Epithelial cell of prostate (primary cell): ENCODE measurements around the gene GADD45GIP1.
"Not testable (repeated sequence)": the region's sequence is repeated elsewhere in the genome, so short reads cannot be mapped to it uniquely, and the experiment has no call there.

Experiments used
- DNase-seq: peaks from one replicate; pipeline ENCODE4 v3.0.0-alpha.2; 2011; ENCODE audit warnings: low read depth, low spot score
- H3K27ac ChIP-seq: fragments of 450-650 bp; 2 replicates; pipeline ENCODE4 v1.5.1; 2017; ENCODE audit warnings: mild to moderate bottlenecking

GADD45GIP1 gene

DNA sequence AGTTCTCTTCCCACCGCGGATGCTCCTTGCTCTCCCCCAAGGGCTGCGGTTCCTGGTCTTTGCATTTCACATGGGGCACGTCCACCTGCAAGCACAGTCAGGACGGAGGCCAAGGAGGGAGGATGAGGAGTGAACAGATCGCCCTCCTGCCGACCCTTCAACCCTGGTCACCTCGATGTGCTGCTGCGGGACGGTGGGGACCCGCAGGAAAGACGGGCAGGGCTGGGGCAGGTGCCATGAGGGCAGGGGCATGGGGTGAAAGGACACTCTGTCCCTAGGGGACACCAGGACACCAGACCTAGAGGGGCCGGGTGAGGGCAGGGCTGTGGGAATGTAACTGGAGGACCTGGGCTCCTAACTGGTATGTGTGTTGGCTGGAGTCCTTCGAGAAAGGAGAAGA, 38.8 kb downstream of the GADD45GIP1 start:
- no peak overlapping the region for H3K27ac ChIP-seq
- no peak for DNase-seq

- DNase-seq, H3K27ac ChIP-seq: not testable (repeated sequence)
Observed at GRCh38 chr19:12915860-12916259, 41.2 kb downstream of the GADD45GIP1 start.

GRCh38 chr19:12913851-12914690, 43.0 kb downstream of the GADD45GIP1 start:
- no peak for DNase-seq
- H3K27ac ChIP-seq = no peak overlapping the region

DNA sequence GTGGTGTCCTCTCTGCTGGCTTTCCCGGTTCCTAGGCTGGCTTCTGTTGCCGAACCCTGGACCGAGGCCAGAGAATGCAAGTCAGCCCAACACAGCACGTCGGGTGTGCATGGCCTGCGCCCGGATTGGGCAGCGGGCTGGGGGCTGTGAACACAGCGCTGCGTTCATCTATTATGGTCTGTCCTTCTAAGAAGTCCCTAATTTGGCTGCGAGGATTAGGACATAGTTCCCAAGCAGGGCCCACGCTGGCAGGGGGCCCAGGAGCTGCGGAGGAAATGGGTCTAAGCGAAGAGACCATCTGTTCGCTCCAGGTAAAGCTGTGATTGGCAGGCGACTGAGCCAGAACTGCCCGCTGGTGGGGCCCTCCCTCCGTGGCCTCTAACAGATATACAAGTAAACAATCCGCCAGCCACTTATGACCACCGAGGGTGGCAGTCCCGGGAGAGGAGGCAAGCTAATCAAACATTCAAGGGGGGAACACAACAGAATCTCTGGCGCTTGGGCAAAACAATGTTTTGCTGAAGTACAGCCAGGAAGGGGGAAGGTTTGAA, 43.9 kb downstream of the GADD45GIP1 start:
- no peak overlapping the region for H3K27ac ChIP-seq
- no peak for DNase-seq

DNA sequence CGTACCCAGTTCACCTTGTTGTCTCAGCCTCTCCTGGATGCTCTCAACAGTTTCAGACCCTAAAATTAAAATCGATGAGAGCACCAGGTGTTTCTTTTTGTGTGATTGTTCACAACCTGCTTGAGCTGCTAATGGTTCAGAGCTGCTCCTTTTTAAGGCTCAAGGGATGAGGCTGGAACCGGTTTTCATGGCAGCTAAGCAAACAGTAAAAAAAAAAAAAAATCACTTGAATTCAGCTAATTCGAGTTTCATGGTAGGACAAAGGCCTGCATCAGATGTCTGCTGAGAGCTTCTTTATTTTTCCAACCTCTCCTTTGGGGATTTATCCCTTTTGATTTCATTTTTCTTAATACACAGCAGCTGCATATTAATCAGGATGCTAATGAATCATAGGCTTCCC, 44.5 kb downstream of the GADD45GIP1 start:
- no peak for DNase-seq
- H3K27ac ChIP-seq = no peak overlapping the region

DNA sequence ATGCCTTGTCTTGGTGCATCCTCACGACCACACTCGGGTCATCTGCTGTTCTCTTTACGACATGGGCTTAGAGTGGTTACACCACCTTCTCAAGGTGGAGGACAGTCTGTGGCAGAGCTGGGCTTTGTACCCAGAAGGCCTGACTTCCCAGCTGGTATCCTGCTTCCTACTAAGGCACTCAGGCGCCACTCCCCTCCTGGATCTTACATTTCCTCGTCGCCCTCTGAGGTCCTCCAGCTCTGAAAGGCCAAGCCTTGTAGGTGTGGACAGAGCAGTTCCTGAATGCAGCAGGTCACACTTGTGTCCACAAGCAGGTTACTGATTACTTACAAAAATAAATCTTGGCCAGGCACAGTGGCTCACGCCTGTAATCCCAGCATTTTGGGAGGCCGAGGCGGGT, 49.9 kb downstream of the GADD45GIP1 start:
- H3K27ac ChIP-seq = no peak overlapping the region
- DNase-seq = no peak
